HepG2 (cell line): ENCODE measurements around the gene SMTNL2. TPM values are rescaled to one million over a fixed set of nuclear protein-coding genes. Genes with fewer than 3 reads are reported as not detected.

ENCODE experiments used
- ATAC-seq: fragments of 200-7000 bp; cut with Tn5 transposase; 3 replicates; pipeline ENCODE4 v1.9.1; 2020; ENCODE audit warnings: mild to moderate bottlenecking, moderate library complexity
- BruUV-seq: library from RNA; stranded (reverse); fragments of 400-500 nt; replicated peaks from 2 replicates; lab custom pipeline; 2021; lab: Mats Ljungman, UMichigan
- CTCF ChIA-PET: fragments of 300-600 bp; formaldehyde crosslinking; extraction: SDS; loops from one replicate; lab custom pipeline; 2021; ENCODE audit warnings: low total read pairs, inconsistent platforms, low intra/inter-chr PET ratio; lab: Yijun Ruan, JAX
- POLR2A ChIA-PET: fragments of 350-600 bp; sonication (Branson Sonifier 250); formaldehyde crosslinking; loops from one replicate; lab custom pipeline; 2020; ENCODE audit warnings: antibody characterized with exemption, inconsistent platforms; lab: Yijun Ruan, JAX
- DNase-seq: peaks from one replicate; pipeline ENCODE4 v3.0.0-alpha.2; 2015; ENCODE audit warnings: low spot score
- FAIRE-seq: peaks from 3 replicates; lab custom pipeline; 2011; peaks lifted over from hg19 to GRCh38; lab: Jason Lieb, UNC
- H2AFZ ChIP-seq: one replicate; pipeline ENCODE4 v1.6.1; 2011; ENCODE audit warnings: low read length, inconsistent platforms
- H3K27ac ChIP-seq: fragments of 300-600 bp; 3 replicates; pipeline ENCODE4 v1.8.0; 2011; ENCODE audit warnings: mixed run types, mild to moderate bottlenecking, mixed read lengths, low read length, inconsistent platforms; ENCODE audit not compliant: insufficient read depth; ENCODE audit errors: extremely low read length
- H3K27me3 ChIP-seq, 2 experiments: fragments of 200-600 bp in 1 of 2; 2 replicates in 1 of 2; 3 replicates in 1 of 2; pipeline versions ENCODE4 v1.6.0 to v1.8.0; 2011; ENCODE audit warnings: low read length in 2 of 2, mild to moderate bottlenecking in 2 of 2, moderate library complexity in 2 of 2, inconsistent platforms in 1 of 2; ENCODE audit not compliant: insufficient read depth in 2 of 2, control insufficient read depth in 1 of 2
- H3K36me3 ChIP-seq, 2 experiments: fragments of 200-600 bp in 1 of 2; replicated peaks in 1 of 2; 2 replicates in 1 of 2; 3 replicates in 1 of 2; pipeline versions ENCODE4 v1.5.1 to v1.8.0; 2011; ENCODE audit warnings: low read length in 2 of 2, inconsistent platforms in 1 of 2; ENCODE audit not compliant: insufficient read depth in 2 of 2, control insufficient read depth in 1 of 2
- H3K4me1 ChIP-seq: 2 replicates; pipeline ENCODE4 v1.5.1; 2012; ENCODE audit warnings: low read length, inconsistent platforms; ENCODE audit not compliant: insufficient read depth
- H3K4me2 ChIP-seq: 2 replicates; pipeline ENCODE4 v1.6.0; 2011; ENCODE audit warnings: low read depth, low read length, inconsistent platforms
- H3K4me3 ChIP-seq, 3 experiments: fragments of 200-600 bp in 1 of 3; sonication (generic), shearing (Covaris generic) in 1 of 3; replicated peaks in 1 of 3; 2 replicates each; pipeline ENCODE4 v1.5.1; 2011 to 2016; ENCODE audit warnings: low read length in 3 of 3, inconsistent platforms in 2 of 3, low read depth in 2 of 3, mild to moderate bottlenecking in 2 of 3, control low read depth in 1 of 3, mixed read lengths in 1 of 3; ENCODE audit not compliant: insufficient read depth in 1 of 3
- H3K79me2 ChIP-seq: one replicate; pipeline ENCODE4 v1.6.1; 2011; ENCODE audit warnings: low read length, inconsistent platforms; ENCODE audit not compliant: insufficient read depth
- H3K9ac ChIP-seq: 2 replicates; pipeline ENCODE4 v1.6.0; 2011; ENCODE audit warnings: mild to moderate bottlenecking, low read depth, low read length, inconsistent platforms; ENCODE audit not compliant: insufficient read depth
- H3K9me3 ChIP-seq: 2 replicates; pipeline ENCODE4 v1.5.1; 2012; ENCODE audit warnings: mild to moderate bottlenecking, low read length
- H4K20me1 ChIP-seq: 2 replicates; pipeline ENCODE4 v1.6.0; 2011; ENCODE audit warnings: inconsistent platforms, mild to moderate bottlenecking, low read length, moderate library complexity; ENCODE audit not compliant: insufficient read depth
- ATF4 ChIP-seq, 2 experiments: fragments of 450-650 bp in 1 of 2; sonication (generic) in 1 of 2; formaldehyde crosslinking; IDR thresholded peaks; 2 replicates each; pipeline versions ENCODE4 v1.5.0 to v1.8.0; 2020 to 2022; ENCODE audit warnings: mild to moderate bottlenecking in 1 of 2, missing genetic modification reagents in 1 of 2
- ELF1 ChIP-seq: sonication (generic); formaldehyde crosslinking; IDR thresholded peaks from 2 replicates; pipeline ENCODE4 v1.4.0; 2020; ENCODE audit warnings: missing genetic modification reagents
- ELF4 ChIP-seq: sonication (generic); formaldehyde crosslinking; IDR thresholded peaks from 2 replicates; pipeline ENCODE4 v1.5.0; 2020; ENCODE audit warnings: missing genetic modification reagents, mild to moderate bottlenecking, moderate library complexity, borderline replicate concordance
- FOXO4 ChIP-seq: sonication (generic); formaldehyde crosslinking; conservative IDR thresholded peaks from 2 replicates; pipeline ENCODE4 v1.8.1; 2023; ENCODE audit warnings: missing genetic modification reagents
- NFYB ChIP-seq: sonication (generic); formaldehyde crosslinking; IDR thresholded peaks from 2 replicates; pipeline ENCODE4 v1.4.0; 2020; ENCODE audit warnings: missing genetic modification reagents
- PITX1 ChIP-seq: sonication (generic); formaldehyde crosslinking; IDR thresholded peaks from 2 replicates; pipeline ENCODE4 v1.5.1; 2020; ENCODE audit warnings: mild to moderate bottlenecking, missing genetic modification reagents
- RARA ChIP-seq: IDR thresholded peaks from 2 replicates; pipeline ENCODE4 v1.6.1; 2016; ENCODE audit warnings: missing genetic modification reagents, missing compliant biosample characterization
- SNRNP70 ChIP-seq: fragments of 200-400 bp; formaldehyde crosslinking; IDR thresholded peaks from 2 replicates; pipeline ENCODE4 v1.6.1; 2017; ENCODE audit warnings: mild to moderate bottlenecking, low read depth, low read length, moderate library complexity
- ZBTB14 ChIP-seq: sonication (generic); formaldehyde crosslinking; IDR thresholded peaks from 2 replicates; pipeline ENCODE4 v1.4.0; 2020; ENCODE audit warnings: missing genetic modification reagents
- ZBTB44 ChIP-seq: sonication (generic); formaldehyde crosslinking; IDR thresholded peaks from 2 replicates; pipeline ENCODE4 v1.4.0; 2020; ENCODE audit warnings: missing genetic modification reagents
- ZNF232 ChIP-seq: sonication (generic); formaldehyde crosslinking; IDR thresholded peaks from 2 replicates; pipeline ENCODE4 v1.4.0; 2020; ENCODE audit warnings: missing genetic modification reagents, borderline replicate concordance
- ZNF451 ChIP-seq: sonication (generic); formaldehyde crosslinking; IDR thresholded peaks from 2 replicates; pipeline ENCODE4 v1.5.0; 2020; ENCODE audit warnings: mild to moderate bottlenecking, missing genetic modification reagents
- ZNF569 ChIP-seq: sonication (generic); formaldehyde crosslinking; IDR thresholded peaks from 2 replicates; pipeline ENCODE4 v1.5.0; 2020; ENCODE audit warnings: mild to moderate bottlenecking, missing genetic modification reagents, moderate library complexity, borderline replicate concordance
- ZSCAN31 ChIP-seq: sonication (generic); formaldehyde crosslinking; IDR thresholded peaks from 2 replicates; pipeline ENCODE4 v1.5.0; 2020; ENCODE audit warnings: low read depth, mild to moderate bottlenecking, missing genetic modification reagents
- WGBS: methylation state at CpG from one replicate; pipeline ENCODE4 v1.1.6; 2017; ENCODE audit warnings: low lambda C conversion rate; 5-methylcytosine and 5-hydroxymethylcytosine counted together
- in situ Hi-C: cut with HindIII; loops from 2 replicates; pipeline ENCODE4 v1.10.0; 2017; ENCODE audit warnings: low pct_unique_long_range_greater_than_20kb; ENCODE audit not compliant: extremely low pct_ligation_motif_present
- intact Hi-C: fragments of 100-400 bp; cut with micrococcal nuclease; formaldehyde crosslinking; loops from one replicate; pipeline ENCODE4 v1.10.0; 2022; ENCODE audit not compliant: unreplicated experiment
- polyA plus RNA-seq, 8 experiments: library from polyadenylated mRNA; depleted of rRNA in 3 of 8; stranded (reverse) in 7 of 8; unstranded in 1 of 8; fragments of >200 nt; fragmentation: Illumina TruSeq in 4 of 8; extraction: Trizol in 4 of 8; gene quantifications; 2 replicates each; pipeline versions ENCODE4 v1.2.1 to v1.2.3, GENCODE V29; 2011 to 2016; ENCODE audit warnings: low read depth in 4 of 8, missing spikeins in 1 of 8, mixed read lengths in 1 of 8; ENCODE audit not compliant: insufficient read depth in 1 of 8
- total RNA-seq, 5 experiments: library from RNA; depleted of rRNA; stranded (reverse); fragments of >200 nt; fragmentation: Illumina TruSeq; extraction: Trizol; gene quantifications; 2 replicates each; pipeline ENCODE4 v1.2.3, GENCODE V29; 2016; ENCODE audit warnings: low read depth in 1 of 5

Gene SMTNL2
- total and polyA plus RNA-seq, 2 of the 13 experiments (the other 11 are each of a cell fraction or from before 2014, with no cell fraction given), result 0.41 to 5.1 TPM

GRCh38 chr17:4554441-4554996, 29.8 kb upstream of the SMTNL2 start (continued):
- TF ChIP-seq ZNF232 (CRISPR knock-in tag) (no peak), ZSCAN31 (CRISPR knock-in tag) (0 out of 2 replicates have a peak, but pooled peaks have one; percentile 10), RARA (CRISPR knock-in tag) (no peak), ZNF451 (CRISPR knock-in tag) (no peak), PITX1 (CRISPR knock-in tag) (0 out of 2 replicates have a peak, but pooled peaks have one; percentile 13), ZBTB44 (0 out of 2 replicates have a peak, but pooled peaks have one; percentile 15), NFYB (CRISPR knock-in tag) (no peak), ZNF569 (CRISPR knock-in tag) (no peak), ELF4 (CRISPR knock-in tag) (no peak)

GRCh38 chr17:4554997-4555799, 29.1 kb upstream of the SMTNL2 start, which contains the start of gene MYBBP1A:
TSS of gene MYBBP1A (minus strand) at chr17:4555384. CDS start at chr17:4555324, 60 bp downstream.
- H3K36me3 ChIP-seq, result peaks cover 17 to 33% of the 10 kb centered on the region in 2 experiments; a peak in 4 of 5 replicates
- DNase-seq (peak; percentile 92), FAIRE-seq (peak; percentile 73), ATAC-seq (peak; percentile 91)
- ChIA-PET POLR2A (interaction anchor here (0.5 to 3.2 kb wide), 11 partner anchors 11 to 361 kb away, joined by 3 to 21 read pairs (median 5); partner anchors contain the start of genes SMTNL2 and SPNS2), CTCF (no interaction called here)
- intact Hi-C loops (no loop called here), in situ Hi-C loops (loop anchor here (10.0 kb wide), 1 partner anchor 340 kb away; the partner anchor contains the start of gene C17orf107)
- H3K9me3 ChIP-seq, result no peaks in the 10 kb centered on the region
- H3K27ac ChIP-seq, result peak within 1 kb of the TSS; percentile 69
- H4K20me1 ChIP-seq, result no peaks in the 10 kb centered on the region
- H3K27me3 ChIP-seq, result no peaks in the 10 kb centered on the region
- peak within 1 kb of the TSS; percentile 80 for H2AFZ ChIP-seq
- peak within 1 kb of the TSS; percentile 78 for H3K9ac ChIP-seq
- peaks cover 43% of the 10 kb centered on the region for H3K4me1 ChIP-seq
- H3K4me3 ChIP-seq, result peak within 1 kb of the TSS; percentile 56 to 95 (median 87)
- H3K79me2 ChIP-seq, result peaks cover 16% of the 10 kb centered on the region
- BruUV-seq, result TSS peak; percentile 47
- peak within 1 kb of the TSS; percentile 99 for H3K4me2 ChIP-seq
- WGBS, result 0% methylated on average over 40 of the region's 69 CpGs
- TF ChIP-seq FOXO4 (CRISPR knock-in tag) (0 out of 2 replicates have a peak, but pooled peaks have one; percentile 49), SNRNP70 (no peak), ELF1 (CRISPR knock-in tag) (peak; percentile 97), ATF4 (CRISPR knock-in tag; IDR thresholded peaks at IDR 0.05) (no peak), ZBTB14 (no peak)
